AG04450 (cell line): Measurements from ENCODE around the gene POSTN. TPM values are rescaled to one million over a fixed set of nuclear protein-coding genes. Genes with fewer than 3 reads are reported as not detected.
A peak's percentile ranks its signal among the peaks of the same experiment; 100 is the strongest.

ENCODE experiments used
- CTCF ChIA-PET: fragments of 300-600, 350-600 bp; formaldehyde crosslinking; extraction: SDS; loops from one replicate; lab custom pipeline; 2022; ENCODE audit warnings: antibody characterized with exemption, inconsistent platforms; lab: Charles Lee
- POLR2A ChIA-PET: fragments of 350-600 bp; formaldehyde crosslinking; extraction: SDS; loops from one replicate; lab custom pipeline; 2021; ENCODE audit warnings: antibody characterized with exemption, inconsistent platforms; lab: Yijun Ruan, JAX
- DNase-seq: peaks from one replicate; pipeline ENCODE4 v3.0.0-alpha.2; 2011; ENCODE audit warnings: low read depth, low spot score
- H3K27ac ChIP-seq: one replicate; pipeline ENCODE4 v1.5.1; 2012; ENCODE audit warnings: low read depth, low read length, control low read depth
- H3K27me3 ChIP-seq: one replicate; pipeline ENCODE4 v1.6.0; 2012; ENCODE audit warnings: low read length; ENCODE audit not compliant: control insufficient read depth, insufficient read depth
- H3K4me3 ChIP-seq: 2 replicates; pipeline ENCODE4 v1.5.1; 2011; ENCODE audit warnings: mild to moderate bottlenecking, low read depth, low read length, control low read depth
- H3K9me3 ChIP-seq: 2 replicates; pipeline ENCODE4 v1.5.1; 2012; ENCODE audit warnings: low read length; ENCODE audit not compliant: control insufficient read depth, insufficient read depth
- polyA plus RNA-seq: library from polyadenylated mRNA; depleted of rRNA; stranded (reverse); fragments of >200 nt; gene quantifications from 2 replicates; pipeline ENCODE4 v1.2.3, GENCODE V29; 2011
- TF ChIP-seq, protein P1 (sequence below): IDR thresholded peaks from 2 replicates; pipeline ENCODE4 v1.5.1; 2011; ENCODE audit warnings: low read depth, low read length, control low read depth, inconsistent platforms

The POSTN gene
- polyA plus RNA-seq, 1 experiment: 359 TPM

DNA sequence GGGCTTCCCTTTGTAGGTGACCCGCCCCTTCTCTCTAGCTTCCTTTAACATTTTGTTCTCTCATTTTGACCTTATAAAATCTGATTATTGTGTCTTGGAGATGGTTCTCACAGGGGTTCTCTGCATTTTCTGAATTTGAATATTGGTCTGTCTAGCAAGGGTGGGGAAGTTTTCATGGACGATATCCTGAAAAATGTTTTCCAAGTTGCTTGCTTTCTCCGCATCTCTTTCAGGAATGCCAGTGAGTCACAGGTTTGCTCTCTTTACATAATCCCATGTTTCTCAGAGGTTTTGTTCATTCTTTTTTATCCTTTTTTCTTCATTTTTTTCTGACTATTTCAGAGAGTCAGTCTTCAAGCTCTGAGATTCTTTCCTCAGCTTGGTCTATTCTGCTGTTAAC is 53.6 kb downstream of the POSTN start:
- TF ChIP-seq, protein P1, sequence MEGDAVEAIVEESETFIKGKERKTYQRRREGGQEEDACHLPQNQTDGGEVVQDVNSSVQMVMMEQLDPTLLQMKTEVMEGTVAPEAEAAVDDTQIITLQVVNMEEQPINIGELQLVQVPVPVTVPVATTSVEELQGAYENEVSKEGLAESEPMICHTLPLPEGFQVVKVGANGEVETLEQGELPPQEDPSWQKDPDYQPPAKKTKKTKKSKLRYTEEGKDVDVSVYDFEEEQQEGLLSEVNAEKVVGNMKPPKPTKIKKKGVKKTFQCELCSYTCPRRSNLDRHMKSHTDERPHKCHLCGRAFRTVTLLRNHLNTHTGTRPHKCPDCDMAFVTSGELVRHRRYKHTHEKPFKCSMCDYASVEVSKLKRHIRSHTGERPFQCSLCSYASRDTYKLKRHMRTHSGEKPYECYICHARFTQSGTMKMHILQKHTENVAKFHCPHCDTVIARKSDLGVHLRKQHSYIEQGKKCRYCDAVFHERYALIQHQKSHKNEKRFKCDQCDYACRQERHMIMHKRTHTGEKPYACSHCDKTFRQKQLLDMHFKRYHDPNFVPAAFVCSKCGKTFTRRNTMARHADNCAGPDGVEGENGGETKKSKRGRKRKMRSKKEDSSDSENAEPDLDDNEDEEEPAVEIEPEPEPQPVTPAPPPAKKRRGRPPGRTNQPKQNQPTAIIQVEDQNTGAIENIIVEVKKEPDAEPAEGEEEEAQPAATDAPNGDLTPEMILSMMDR: no peak
- Histone ChIP-seq H3K27me3 (no peaks in the 10 kb centered on the region), H3K9me3 (no peaks in the 10 kb centered on the region; the same call in 1 of the 2 replicates), H3K4me3 (no peak overlapping the region), H3K27ac (no peak overlapping the region)
- ChIA-PET POLR2A (interaction anchor here (0.7 kb wide), 1 partner anchor 80 kb away, joined by 5 read pairs; no protein-coding TSS in a partner anchor), CTCF (interaction anchor here (0.7 kb wide), 2 partner anchors 11 to 14 kb away, joined by 3 to 5 read pairs; no protein-coding TSS in a partner anchor)
- DNase-seq: no peak

DNA sequence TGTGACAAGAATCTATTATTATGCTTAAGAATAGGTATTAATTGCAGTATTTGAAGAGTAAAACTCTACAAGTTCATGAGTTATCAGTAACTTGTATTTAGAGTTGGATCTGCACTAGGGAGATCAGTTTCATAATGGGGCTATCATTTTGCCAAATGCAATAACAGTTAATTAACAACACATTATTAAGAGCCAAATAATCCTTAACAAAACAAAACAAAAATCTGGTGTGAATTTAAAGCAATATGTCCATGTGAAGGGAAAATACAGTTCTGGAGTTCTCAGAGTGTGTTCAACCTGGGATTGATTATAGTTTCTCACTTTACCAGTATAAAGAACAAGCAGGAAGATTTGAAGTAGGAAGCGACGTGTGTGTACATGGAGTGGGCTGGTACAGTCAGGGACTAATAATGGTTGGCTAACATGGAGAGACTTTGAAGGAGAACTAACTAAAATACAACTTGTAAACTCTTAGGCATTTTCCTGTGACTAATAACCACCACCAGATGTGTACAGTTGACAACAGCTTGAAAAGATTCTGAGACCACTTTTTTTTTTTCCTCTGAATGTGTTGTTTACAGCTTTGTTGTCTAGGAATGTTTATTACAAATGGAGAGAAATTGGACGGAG is 58.5 kb downstream of the POSTN start:
- no peaks in the 10 kb centered on the region for H3K27me3 ChIP-seq
- H3K9me3 ChIP-seq: no peaks in the 10 kb centered on the region
- POLR2A ChIA-PET: interaction anchor here (0.6 to 0.7 kb wide), 2 partner anchors 16 to 322 kb away, joined by 3 to 12 read pairs; no protein-coding TSS in a partner anchor
- H3K4me3 ChIP-seq: no peak overlapping the region
- DNase-seq: peak; percentile 75
- TF ChIP-seq, protein P1: no peak
- CTCF ChIA-PET: no interaction called here
- no peak overlapping the region for H3K27ac ChIP-seq

DNA sequence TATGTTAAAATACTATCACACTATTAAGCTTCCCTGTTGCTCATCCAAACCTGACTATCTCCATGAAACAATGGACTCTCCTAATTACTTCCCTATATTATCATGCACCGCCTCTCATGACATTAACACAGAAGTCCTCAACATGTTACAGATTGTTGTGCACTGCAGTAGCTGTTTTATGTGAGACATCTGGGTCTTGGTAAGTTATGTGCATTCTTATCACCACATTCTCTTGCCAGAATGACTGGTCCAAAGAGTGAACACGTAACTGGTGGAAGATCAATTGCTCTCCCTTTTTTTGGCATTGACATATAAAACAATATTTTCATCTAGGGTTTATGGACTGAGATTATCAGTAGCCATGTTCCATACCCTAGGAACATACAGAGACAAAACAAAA is 59.4 kb downstream of the POSTN start:
- ChIA-PET CTCF (no interaction called here), POLR2A (no interaction called here)
- H3K4me3 ChIP-seq: no peak overlapping the region
- H3K27me3 ChIP-seq: no peaks in the 10 kb centered on the region
- TF ChIP-seq, protein P1: no peak
- no peak for DNase-seq
- no peaks in the 10 kb centered on the region for H3K9me3 ChIP-seq
- no peak overlapping the region for H3K27ac ChIP-seq

DNA sequence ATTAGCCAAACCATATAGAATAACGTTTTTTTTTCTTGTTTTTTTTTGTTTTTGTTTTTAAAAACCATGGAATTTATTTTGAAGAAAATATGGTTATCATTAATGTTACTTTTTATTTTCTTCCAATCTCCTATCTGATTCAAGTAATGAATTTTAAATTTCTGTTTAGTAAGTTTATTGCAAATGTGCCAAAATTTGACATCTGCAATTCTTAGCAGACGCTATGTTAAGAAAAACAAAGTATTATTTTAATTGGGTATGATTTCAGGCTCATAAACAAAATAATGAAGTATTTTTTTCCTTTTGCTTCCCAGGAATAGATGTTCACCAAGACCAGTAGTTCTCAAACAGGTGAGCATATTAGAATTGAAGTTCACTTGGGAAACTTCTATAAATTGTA is 63.1 kb downstream of the POSTN start:
- ChIA-PET CTCF (interaction anchor here (1.4 kb wide), 1 partner anchor 67 kb away, joined by 3 read pairs; no protein-coding TSS in a partner anchor), POLR2A (no interaction called here)
- H3K27me3 ChIP-seq: no peaks in the 10 kb centered on the region
- TF ChIP-seq, protein P1: no peak
- H3K27ac ChIP-seq: no peak overlapping the region
- peaks cover 2% of the 10 kb centered on the region; the same call in 1 of the 2 replicates for H3K9me3 ChIP-seq
- no peak overlapping the region for H3K4me3 ChIP-seq
- no peak for DNase-seq

DNA sequence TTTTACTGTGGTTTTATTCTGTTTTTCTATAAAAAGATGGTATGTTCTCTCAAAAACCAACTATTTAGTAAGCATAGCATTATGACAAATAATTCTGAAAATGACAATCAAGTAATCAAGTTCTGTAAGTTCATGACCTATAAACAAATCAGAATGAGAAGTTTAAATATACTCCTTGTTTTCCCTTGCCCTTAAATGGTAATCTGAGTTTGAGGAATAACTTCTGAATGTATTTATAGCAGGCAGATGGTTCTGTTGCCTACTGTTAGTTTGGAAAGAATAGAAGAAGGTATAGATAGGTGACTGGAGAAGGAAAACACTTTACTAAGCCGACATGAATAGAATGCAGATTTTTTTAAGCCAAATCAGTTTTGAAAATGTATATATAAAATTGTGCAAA is 63.9 kb downstream of the POSTN start:
- Histone ChIP-seq H3K27me3 (no peaks in the 10 kb centered on the region), H3K4me3 (no peak overlapping the region), H3K9me3 (peaks cover 2% of the 10 kb centered on the region; the same call in 1 of the 2 replicates), H3K27ac (no peak overlapping the region)
- TF ChIP-seq, protein P1: no peak
- POLR2A ChIA-PET: no interaction called here
- DNase-seq: no peak
- CTCF ChIA-PET: interaction anchor here (1.4 kb wide), 1 partner anchor 68 kb away, joined by 3 read pairs; no protein-coding TSS in a partner anchor
